GM12878 (cell line): ENCODE measurements around the gene HSPBAP1. TPM values are rescaled to one million over a fixed set of nuclear protein-coding genes. Genes with fewer than 3 reads are reported as not detected.

ENCODE experiments used
- ATAC-seq: fragments of 200-7000 bp; cut with Tn5 transposase; 3 replicates; pipeline ENCODE4 v1.9.1; 2020; ENCODE audit warnings: mild to moderate bottlenecking, moderate library complexity
- BruUV-seq: library from RNA; stranded (reverse); fragments of 400-500 nt; replicated peaks from 2 replicates; lab custom pipeline; 2021; lab: Mats Ljungman, UMichigan
- CTCF ChIA-PET: fragments of 300-600 bp; sonication (Branson Sonifier 250); formaldehyde crosslinking; extraction: SDS; loops from one replicate; lab custom pipeline; 2021; ENCODE audit warnings: inconsistent platforms; lab: Yijun Ruan, JAX
- POLR2A ChIA-PET: fragments of 350-600 bp; formaldehyde crosslinking; extraction: SDS; loops from one replicate; lab custom pipeline; 2021; ENCODE audit warnings: inconsistent platforms; lab: Charles Lee
- RAD21 ChIA-PET: fragments of 300-600 bp; sonication (Branson Sonifier 250); formaldehyde crosslinking; loops from one replicate; lab custom pipeline; 2023; ENCODE audit warnings: antibody characterized with exemption; ENCODE audit not compliant: unreplicated experiment; lab: Charles Lee
- SMC1A ChIA-PET: fragments of 300-600 bp; sonication (Branson Sonifier 250); formaldehyde crosslinking; loops from one replicate; lab custom pipeline; 2023; ENCODE audit not compliant: unreplicated experiment, uncharacterized antibody; lab: Charles Lee
- DNase-seq: peaks from one replicate; pipeline ENCODE4 v3.0.0-alpha.2; 2011; ENCODE audit warnings: low read depth, low spot score
- FAIRE-seq: peaks from 3 replicates; lab custom pipeline; 2011; peaks lifted over from hg19 to GRCh38; lab: Jason Lieb, UNC
- H2AFZ ChIP-seq: 2 replicates; pipeline ENCODE4 v1.6.0; 2011; ENCODE audit warnings: low read depth, low read length, control low read depth; ENCODE audit not compliant: control insufficient read depth
- H3K27ac ChIP-seq: 2 replicates; pipeline ENCODE4 v1.5.1; 2011; ENCODE audit warnings: control low read depth; ENCODE audit not compliant: control insufficient read depth, insufficient read depth
- H3K27me3 ChIP-seq, 2 experiments: replicated peaks in 1 of 2; 2 replicates each; pipeline versions ENCODE4 v1.6.0 to v1.6.1; 2011; ENCODE audit warnings: low read length in 1 of 2; ENCODE audit not compliant: control insufficient read depth in 2 of 2, insufficient read depth in 2 of 2
- H3K36me3 ChIP-seq, 2 experiments: 2 replicates each; pipeline ENCODE4 v1.5.1; 2011; ENCODE audit warnings: low read length in 1 of 2; ENCODE audit not compliant: control insufficient read depth in 2 of 2, insufficient read depth in 2 of 2
- H3K4me1 ChIP-seq: 2 replicates; pipeline ENCODE4 v1.6.1; 2011; ENCODE audit warnings: mild to moderate bottlenecking, low read length, moderate library complexity, mixed read lengths; ENCODE audit not compliant: control insufficient read depth, insufficient read depth
- H3K4me2 ChIP-seq: 2 replicates; pipeline ENCODE4 v1.6.0; 2011; ENCODE audit warnings: control low read depth; ENCODE audit not compliant: control insufficient read depth, insufficient read depth
- H3K4me3 ChIP-seq: fragments of 200-600 bp; sonication (generic); 2 replicates; pipeline ENCODE4 v1.5.1; 2016
- H3K79me2 ChIP-seq: 2 replicates; pipeline ENCODE4 v1.6.0; 2011; ENCODE audit warnings: low read length; ENCODE audit not compliant: control insufficient read depth, insufficient read depth
- H3K9ac ChIP-seq: 2 replicates; pipeline ENCODE4 v1.8.0; 2011; ENCODE audit warnings: low read length, control low read depth, mixed read lengths; ENCODE audit not compliant: control insufficient read depth, insufficient read depth
- H3K9me3 ChIP-seq: replicated peaks from 3 replicates; pipeline ENCODE4 v1.5.1; 2011; ENCODE audit warnings: mild to moderate bottlenecking, low read length; ENCODE audit not compliant: control insufficient read depth, insufficient read depth
- H4K20me1 ChIP-seq: 2 replicates; pipeline ENCODE4 v1.6.0; 2011; ENCODE audit not compliant: control insufficient read depth, insufficient read depth
- ATF2 ChIP-seq: IDR thresholded peaks from 2 replicates; pipeline ENCODE4 v1.6.1; 2012; ENCODE audit warnings: low read length, inconsistent platforms
- CREB1 ChIP-seq: IDR thresholded peaks from 2 replicates; pipeline ENCODE4 v1.6.1; 2012; ENCODE audit warnings: low read depth, mild to moderate bottlenecking, inconsistent platforms
- E2F4 ChIP-seq: IDR thresholded peaks from 2 replicates; pipeline ENCODE4 v1.6.1; 2012; ENCODE audit warnings: low read depth, low read length, improper control_type of control experiment
- EED ChIP-seq: sonication (generic); IDR thresholded peaks from 2 replicates; pipeline ENCODE4 v1.6.1; 2016; ENCODE audit warnings: antibody characterized with exemption, low read depth
- ELK1 ChIP-seq: IDR thresholded peaks from 2 replicates; pipeline ENCODE4 v1.6.1; 2012; ENCODE audit warnings: low read depth, low read length, improper control_type of control experiment
- FOXM1 ChIP-seq: IDR thresholded peaks from 2 replicates; pipeline ENCODE4 v1.6.1; 2012; ENCODE audit warnings: low read depth, mild to moderate bottlenecking, inconsistent platforms, low read length, moderate library complexity
- POU2F2 ChIP-seq: IDR thresholded peaks from 3 replicates; pipeline ENCODE4 v1.6.1; 2011; ENCODE audit warnings: low read depth, mild to moderate bottlenecking, low read length, borderline replicate concordance
- RELB ChIP-seq: fragments of 450-650 bp; IDR thresholded peaks from 2 replicates; pipeline ENCODE4 v1.6.1; 2017; ENCODE audit warnings: low read depth, mild to moderate bottlenecking, moderate library complexity
- SKIL ChIP-seq: fragments of 450-650 bp; IDR thresholded peaks from 2 replicates; pipeline ENCODE4 v1.6.1; 2017; ENCODE audit warnings: mild to moderate bottlenecking, low read depth, inconsistent platforms; ENCODE audit not compliant: poor library complexity, severe bottlenecking
- SREBF1 ChIP-seq: IDR thresholded peaks from 2 replicates; pipeline ENCODE4 v1.6.1; 2012; ENCODE audit warnings: mild to moderate bottlenecking, low read length
- TARDBP ChIP-seq: IDR thresholded peaks from 2 replicates; pipeline ENCODE4 v1.6.1; 2016; ENCODE audit warnings: borderline replicate concordance
- WGBS: methylation state at CpG from one replicate; pipeline ENCODE4 v1.1.6; 2016; ENCODE audit warnings: low lambda C conversion rate; ENCODE audit not compliant: insufficient replicate concordance, insufficient coverage; ENCODE audit errors: missing lambda C conversion rate; 5-methylcytosine and 5-hydroxymethylcytosine counted together
- in situ Hi-C: fragments of 300-500 bp; cut with MboI; formaldehyde crosslinking; loops from 9 replicates; pipeline ENCODE4 v1.14.3; 2018; ENCODE audit warnings: mixed read lengths
- intact Hi-C: fragments of 100-400 bp; cut with micrococcal nuclease; formaldehyde crosslinking; loops from one replicate; pipeline ENCODE4 v1.14.2; 2022; ENCODE audit not compliant: unreplicated experiment
- polyA plus RNA-seq, 11 experiments: library from polyadenylated mRNA; depleted of rRNA in 4 of 11; unstranded in 6 of 11; stranded (reverse) in 5 of 11; fragments of >200 nt; fragmentation: Nextera tagmentation in 4 of 11; fragmentation: Illumina TruSeq in 1 of 11; extraction: Ambion mirVana in 4 of 11; extraction: Trizol in 1 of 11; gene quantifications; 1 replicate in 1 of 11; 2 replicates in 10 of 11; pipeline versions ENCODE4 v1.2.1 to v1.2.3, GENCODE V29; 2011 to 2016; ENCODE audit warnings: inconsistent platforms in 2 of 11, missing spikeins in 2 of 11, low read depth in 1 of 11
- total RNA-seq, 4 experiments: library from RNA; depleted of rRNA in 3 of 4; stranded (reverse); fragments of >200 nt in 3 of 4; fragmentation: Illumina TruSeq in 1 of 4; extraction: Trizol in 1 of 4; gene quantifications; 2 replicates each; pipeline versions ENCODE4 v1.2.1 to v1.2.3, GENCODE V29; 2013 to 2021

Gene HSPBAP1
- total and polyA plus RNA-seq, 10 of the 15 experiments (the other 5 are each of a cell fraction or from before 2014, with no cell fraction given): 3.2 to 10.3 (median 7.9) TPM

GRCh38 chr3:122793568-122794416 is at the start of gene HSPBAP1 (continued):
- TF ChIP-seq SKIL (no peak), CREB1 (peak; percentile 51; the same call in 1 of the 2 replicates), ELK1 (no peak)

GRCh38 chr3:122835590-122835989 is 42.0 kb upstream of the HSPBAP1 start:
- H3K4me3 ChIP-seq: no peak overlapping the region
- ChIA-PET CTCF (interaction anchor here (1.0 kb wide), 1 partner anchor 193 kb away, joined by 3 read pairs; no protein-coding TSS in a partner anchor), SMC1A (no interaction called here), RAD21 (no interaction called here), POLR2A (no interaction called here)
- H2AFZ ChIP-seq: no peak overlapping the region
- in situ Hi-C loops: no loop called here
- no peaks in the 10 kb centered on the region for H3K36me3 ChIP-seq
- BruUV-seq: no TSS peak
- no peak for FAIRE-seq
- WGBS: 67% methylated on average over 2 of the region's 2 CpGs
- no peaks in the 10 kb centered on the region for H3K79me2 ChIP-seq
- ATAC-seq: no peak
- H3K9me3 ChIP-seq: no peaks in the 10 kb centered on the region
- H3K9ac ChIP-seq: no peak overlapping the region
- no peaks in the 10 kb centered on the region for H3K4me1 ChIP-seq
- no peaks in the 10 kb centered on the region for H3K27me3 ChIP-seq
- intact Hi-C loops: no loop called here
- TF ChIP-seq RELB (no peak), POU2F2 (no peak), EED (no peak), ELK1 (no peak), E2F4 (no peak), FOXM1 (no peak), TARDBP (no peak), ATF2 (no peak), SREBF1 (no peak), CREB1 (no peak)
- no peak overlapping the region for H3K27ac ChIP-seq
- H4K20me1 ChIP-seq: no peaks in the 10 kb centered on the region
- DNase-seq: no peak
- H3K4me2 ChIP-seq: no peak overlapping the region
